GM19193 (cell line): ENCODE measurements around the gene RAB4B.
A peak's percentile ranks its signal among the peaks of the same experiment; 100 is the strongest.

Experiments used
- POLR2A ChIP-seq: IDR thresholded peaks from 4 replicates; pipeline ENCODE4 v1.6.1; 2011; ENCODE audit not compliant: insufficient read depth, insufficient read length; ENCODE audit errors: extremely low read depth

The RAB4B gene

DNA sequence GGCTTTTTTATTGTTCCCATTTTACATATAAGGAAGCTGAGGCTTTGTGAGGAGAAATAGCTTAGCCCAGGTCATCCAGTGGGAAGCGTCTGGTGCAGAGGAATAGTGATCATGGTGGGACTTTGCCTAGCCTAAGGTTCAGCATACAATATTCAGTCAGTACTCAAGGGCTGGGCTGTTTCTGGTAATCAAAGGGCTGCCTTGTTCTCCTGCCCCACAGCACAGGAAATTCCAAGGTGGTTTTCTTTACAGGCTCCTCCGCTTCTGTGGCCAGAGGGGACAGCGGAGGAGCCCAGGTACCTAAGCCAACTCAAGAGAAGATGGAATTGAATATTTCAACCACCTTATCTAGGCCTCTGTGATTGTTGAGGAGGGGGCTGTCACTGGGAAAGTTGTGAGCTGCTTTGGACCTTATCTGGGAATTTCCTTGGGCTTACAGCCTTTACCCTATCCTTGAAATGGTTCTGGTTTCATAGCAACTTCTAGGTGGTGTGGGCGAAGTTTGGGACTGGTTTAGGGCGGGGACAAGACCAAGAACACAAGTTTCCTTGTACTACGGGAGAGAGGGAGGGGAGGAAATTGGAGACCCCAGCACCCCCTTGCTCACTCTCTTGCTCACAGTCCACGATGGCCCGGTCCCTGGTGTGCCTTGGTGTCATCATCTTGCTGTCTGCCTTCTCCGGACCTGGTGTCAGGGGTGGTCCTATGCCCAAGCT, 3.0 kb upstream of the RAB4B start, which contains the start of gene MIA:
Gene MIA, plus strand, starts transcription at position 606 of the 716 bp plus-strand sequence. Its CDS starts 22 bp downstream, at position 628.
- no peak for TF ChIP-seq POLR2A

DNA sequence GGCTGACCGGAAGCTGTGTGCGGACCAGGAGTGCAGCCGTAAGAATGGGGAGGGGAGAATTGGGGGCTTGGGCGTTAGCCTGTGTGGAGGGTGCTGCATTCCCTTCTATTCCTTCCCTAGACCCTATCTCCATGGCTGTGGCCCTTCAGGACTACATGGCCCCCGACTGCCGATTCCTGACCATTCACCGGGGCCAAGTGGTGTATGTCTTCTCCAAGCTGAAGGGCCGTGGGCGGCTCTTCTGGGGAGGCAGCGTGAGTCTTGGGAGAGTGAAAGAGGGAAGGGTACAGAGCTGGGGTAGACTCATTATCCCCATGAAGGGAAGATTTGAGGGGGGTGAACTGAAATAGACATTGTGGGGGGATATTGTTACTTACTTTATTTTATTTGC, 2.4 kb upstream of the RAB4B start:
- no peak for TF ChIP-seq POLR2A

DNA sequence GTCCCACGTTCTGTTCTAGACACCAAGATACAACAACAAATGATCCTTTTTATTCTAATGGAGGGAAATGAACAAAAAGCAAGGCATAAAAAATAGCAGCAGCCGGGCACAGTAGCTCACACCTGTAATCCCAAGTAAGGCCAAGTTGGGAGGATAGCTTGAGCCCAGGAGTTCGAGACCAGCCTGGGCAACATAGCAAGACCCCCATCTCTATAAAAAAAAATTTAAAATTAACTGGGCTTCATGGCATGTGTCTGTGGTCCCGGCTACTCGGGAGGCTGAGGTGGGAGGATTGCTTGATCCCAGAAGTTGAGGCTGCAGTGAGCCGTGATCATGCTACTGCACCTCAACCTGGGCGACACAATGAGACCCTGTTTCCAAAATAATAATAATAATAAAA, 1.7 kb upstream of the RAB4B start:
- TF ChIP-seq POLR2A, result no peak

DNA sequence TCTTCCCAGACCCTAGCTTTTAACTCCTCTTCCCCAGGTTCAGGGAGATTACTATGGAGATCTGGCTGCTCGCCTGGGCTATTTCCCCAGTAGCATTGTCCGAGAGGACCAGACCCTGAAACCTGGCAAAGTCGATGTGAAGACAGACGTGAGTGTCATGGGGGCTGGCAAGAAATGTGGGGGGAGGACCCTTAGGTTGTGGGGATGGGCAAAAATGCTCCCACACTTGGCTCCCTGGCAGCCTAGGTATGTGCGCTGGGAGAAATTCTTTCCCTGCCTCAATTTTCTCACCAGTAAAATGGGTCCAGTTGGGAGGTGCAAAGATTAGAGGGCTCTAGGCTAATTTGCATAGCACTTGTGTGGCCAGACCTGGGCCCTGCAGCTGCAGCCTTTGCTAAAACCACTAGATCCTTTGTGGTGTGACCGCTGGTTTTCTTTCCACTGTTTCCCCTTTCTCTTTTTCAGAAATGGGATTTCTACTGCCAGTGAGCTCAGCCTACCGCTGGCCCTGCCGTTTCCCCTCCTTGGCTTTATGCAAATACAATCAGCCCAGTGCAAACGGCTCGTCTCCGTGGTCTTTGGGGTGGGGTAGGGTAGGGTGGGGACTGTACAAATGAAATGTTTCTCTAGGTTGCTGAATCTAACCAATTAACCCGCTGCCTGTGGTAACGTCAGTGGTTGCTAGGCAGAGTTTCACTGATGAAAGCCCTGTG, 959 bp upstream of the RAB4B start:
- no peak for TF ChIP-seq POLR2A

DNA sequence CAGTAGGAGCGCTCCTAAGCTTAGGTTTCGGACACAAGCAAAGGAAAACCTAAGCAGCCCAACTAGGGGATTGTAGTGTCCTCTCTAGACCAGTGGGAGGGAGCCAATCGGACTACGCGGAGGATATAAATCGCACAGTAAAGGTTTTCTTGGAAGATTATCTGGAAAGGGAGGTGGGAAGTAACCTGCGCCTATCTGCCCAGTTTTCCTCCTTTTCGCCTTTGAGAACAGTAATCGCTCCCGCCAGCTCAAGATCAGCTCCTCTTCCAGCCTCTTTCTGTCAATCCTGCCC, 456 bp upstream of the RAB4B start:
- peak; percentile 71 for TF ChIP-seq POLR2A

DNA sequence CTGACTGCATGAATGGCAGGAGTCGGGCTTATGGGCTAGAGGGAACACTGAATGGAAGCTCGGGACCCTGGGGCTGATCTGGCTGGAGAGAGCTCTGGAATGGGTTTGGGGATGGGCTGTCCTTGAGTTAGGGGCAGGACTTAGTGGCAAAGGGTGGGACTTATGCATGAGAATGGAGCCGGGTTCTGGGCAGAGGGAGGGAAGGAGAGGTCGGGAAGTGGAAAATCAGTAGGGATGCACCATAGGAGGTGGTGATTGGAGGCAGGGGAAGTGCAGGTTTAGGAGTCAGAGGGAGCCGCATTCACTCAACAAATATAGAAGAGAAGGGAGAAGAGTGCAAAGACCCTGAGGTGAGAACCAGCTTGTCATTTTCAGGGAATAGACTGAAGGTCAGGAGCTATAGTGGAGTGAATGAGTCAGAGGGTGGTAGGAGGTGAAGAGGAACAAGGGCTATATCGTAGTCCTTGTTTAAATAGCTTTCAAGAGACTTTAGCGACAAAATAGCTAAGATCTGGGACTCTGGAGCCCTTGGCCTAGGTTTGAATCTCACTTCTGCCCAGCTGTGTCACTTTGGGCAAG, 748 bp downstream of the RAB4B start:
- TF ChIP-seq POLR2A, result no peak

DNA sequence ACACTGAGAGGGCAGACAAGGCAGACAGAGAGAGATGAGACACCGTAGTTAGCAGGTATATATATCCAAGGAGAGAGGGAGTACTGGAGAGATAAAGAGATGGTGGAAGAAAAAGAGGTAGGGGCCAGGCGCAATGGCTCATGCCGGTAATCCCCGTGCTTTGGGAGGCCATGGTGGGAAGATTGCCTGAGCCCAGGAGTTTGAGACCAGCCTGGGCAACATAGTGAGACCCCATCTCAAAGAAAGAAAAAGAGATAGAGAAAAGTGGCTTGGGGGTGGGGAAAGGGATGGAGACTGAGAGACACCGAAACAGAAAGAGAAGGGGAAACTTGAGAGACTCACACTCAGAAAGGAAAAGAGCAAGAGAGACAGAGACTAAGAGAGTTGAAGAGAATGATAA, 2.5 kb downstream of the RAB4B start:
- no peak for TF ChIP-seq POLR2A

DNA sequence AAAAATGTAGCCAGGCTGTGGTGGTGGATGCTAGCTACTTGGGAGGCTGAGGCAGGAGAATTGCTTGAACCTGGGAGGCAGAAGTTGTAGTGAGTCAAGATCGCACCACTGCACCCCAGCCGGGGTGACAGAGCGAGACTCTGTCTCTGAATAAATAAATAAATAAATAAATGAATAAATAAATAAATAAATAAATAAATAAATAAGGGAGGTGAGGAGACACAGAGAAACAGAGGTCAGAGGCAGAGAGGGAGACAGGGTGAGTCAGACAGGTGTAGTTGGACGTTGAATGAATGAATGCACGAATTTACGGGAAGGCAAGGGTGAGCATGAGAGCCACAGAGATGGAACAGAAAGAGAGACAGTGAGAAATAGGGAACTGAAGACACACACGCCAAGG, 3.1 kb downstream of the RAB4B start:
- no peak for TF ChIP-seq POLR2A

DNA sequence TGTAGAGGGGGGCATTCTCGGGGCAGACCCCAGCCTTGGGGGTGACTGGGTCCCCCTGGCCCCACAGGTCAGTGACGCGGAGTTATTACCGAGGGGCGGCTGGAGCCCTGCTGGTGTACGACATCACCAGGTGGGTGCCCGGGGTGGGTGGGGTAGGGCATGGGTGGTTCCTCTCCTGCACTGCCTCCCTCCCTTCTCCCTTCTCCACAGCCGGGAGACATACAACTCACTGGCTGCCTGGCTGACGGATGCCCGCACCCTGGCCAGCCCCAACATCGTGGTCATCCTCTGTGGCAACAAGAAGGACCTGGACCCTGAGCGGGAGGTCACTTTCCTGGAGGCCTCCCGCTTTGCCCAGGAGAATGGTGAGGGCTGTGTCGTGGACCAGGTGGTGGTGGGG, 5.7 kb downstream of the RAB4B start:
- TF ChIP-seq POLR2A, result no peak

DNA sequence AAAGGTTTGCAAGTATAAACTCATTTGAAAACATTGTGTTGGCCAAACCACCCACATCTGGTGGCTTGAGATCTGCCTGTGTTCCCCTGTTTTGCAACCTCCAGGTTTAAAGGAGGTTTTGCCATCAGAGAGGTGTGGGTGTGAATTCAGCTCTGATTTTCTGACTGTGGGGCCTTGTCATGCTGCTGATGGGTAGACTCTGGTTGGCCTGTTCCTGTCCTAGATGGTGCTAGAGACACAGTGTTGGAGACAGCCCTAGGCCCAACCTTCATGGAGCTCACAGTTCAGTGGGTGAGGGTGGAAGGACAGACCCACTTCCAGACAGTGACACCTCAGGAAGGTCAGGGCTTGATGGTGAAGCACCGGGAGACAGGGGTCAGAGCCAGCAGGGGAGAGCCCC, 7.5 kb downstream of the RAB4B start:
- no peak for TF ChIP-seq POLR2A

DNA sequence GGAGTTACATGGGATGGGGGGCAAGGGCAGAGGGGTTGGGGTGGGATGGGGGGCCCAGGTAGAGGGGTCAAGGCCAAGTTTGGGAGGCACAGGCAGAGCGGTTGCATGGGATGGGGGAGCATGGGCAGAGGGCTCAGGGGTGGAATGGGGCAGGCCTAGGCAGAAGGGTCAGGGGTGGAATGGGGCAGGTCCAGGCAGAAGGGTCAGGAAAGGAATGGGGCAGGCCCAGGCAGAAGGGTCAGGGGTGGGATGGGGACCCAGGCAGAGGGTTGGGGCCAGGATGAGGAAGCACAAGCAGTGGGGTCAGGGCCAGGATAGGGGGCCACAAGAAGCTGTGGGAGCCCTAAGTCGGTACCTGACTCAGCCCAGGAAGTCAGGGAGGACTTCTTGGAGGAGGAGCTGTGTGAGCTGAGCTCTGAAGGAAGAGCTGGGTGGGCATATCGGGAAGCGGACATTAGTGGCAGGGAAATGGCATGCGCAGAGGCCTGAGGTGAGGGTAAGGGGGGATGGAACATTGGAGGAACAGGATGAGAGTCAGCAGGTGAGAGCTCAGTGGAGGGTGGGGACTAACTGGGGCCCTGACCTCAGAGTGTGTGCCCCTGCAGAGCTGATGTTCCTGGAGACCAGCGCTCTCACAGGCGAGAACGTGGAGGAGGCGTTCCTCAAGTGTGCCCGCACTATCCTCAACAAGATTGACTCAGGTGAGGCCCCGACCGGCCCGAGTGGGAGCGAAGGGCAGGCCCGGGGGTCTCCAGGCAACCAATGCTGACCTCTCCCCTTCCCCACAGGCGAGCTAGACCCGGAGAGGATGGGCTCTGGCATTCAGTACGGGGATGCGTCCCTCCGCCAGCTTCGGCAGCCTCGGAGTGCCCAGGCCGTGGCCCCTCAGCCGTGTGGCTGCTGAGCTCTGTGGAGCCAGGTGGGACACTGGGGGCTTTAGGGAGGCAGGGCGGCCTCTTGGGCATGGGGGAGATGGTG, 8.3 kb downstream of the RAB4B start:
- no peak for TF ChIP-seq POLR2A

DNA sequence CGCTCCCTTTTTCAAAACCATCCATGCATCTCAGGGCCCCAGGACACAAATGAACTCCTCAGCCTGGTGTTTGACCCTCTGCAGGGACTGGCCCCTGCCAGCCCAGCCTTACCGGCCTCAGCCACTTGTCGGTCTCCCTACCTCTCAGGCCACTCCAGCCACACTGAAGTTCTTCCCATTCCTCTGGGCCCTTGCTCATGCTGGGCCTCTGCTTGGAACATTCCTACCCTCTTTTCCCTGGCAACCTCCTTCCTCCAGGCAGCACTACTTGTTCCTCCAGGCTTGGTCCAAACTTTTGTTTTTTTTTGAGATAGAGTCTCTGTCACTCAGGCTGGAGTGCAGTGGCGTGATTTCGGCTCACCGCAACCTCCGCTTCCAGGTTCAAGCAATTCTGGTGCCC, 13.3 kb downstream of the RAB4B start:
- no peak for TF ChIP-seq POLR2A

DNA sequence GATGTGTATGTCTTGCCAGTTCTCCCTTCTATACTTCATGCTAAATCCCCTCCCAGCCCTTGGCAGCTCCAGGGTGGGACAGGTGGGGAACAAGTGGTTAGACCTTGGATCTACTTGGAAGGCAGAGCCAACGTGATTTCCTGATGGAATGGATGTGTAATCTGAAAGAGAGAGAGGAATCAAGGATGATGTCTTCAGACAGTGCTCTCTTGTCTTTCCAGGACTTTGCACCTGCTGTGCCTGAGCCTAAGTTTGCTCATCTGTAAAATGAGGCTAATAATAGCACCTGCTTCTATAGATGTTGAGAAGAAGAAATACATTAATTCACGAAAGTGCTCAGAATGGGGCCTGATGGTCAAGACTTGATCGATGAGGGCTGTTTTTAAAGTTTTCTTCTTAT, 13.9 kb downstream of the RAB4B start:
- no peak for TF ChIP-seq POLR2A

DNA sequence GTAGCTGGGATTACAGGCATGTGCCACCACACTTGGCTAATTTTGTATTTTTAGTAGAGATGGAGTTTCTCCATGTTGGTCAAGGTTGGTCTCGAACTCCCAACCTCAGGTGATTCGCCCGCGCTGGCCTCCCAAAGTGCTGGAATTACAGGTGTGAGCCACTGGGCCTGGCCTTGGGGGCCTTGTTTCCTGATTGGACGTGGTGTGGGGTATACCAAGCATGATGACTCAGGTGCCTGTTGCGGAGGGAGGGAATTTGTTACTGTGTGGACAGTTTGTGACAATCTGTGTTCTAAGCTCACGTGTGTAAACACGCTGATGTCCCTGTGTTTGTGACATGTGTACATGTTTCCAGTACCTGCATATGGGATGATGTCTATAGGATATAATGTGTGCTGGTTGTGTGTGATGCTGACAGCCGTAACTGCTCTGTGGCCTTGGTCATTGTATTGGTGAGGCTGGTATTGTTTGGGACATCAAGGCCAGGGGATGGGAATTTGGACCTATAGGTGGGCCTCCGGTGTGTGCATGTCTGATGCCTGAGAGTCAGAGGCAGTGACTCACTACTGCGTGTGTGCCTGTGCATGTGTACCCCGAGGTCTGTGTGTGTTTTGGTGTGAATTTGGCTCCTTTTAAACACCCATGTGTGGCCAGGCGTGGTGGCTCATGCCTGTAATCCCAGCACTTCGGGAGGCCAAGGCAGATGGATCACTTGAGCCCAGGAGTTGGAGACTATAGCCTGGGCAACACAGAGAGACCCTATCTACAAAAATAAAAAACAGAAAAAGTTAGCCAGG, 19.3 kb downstream of the RAB4B start:
- TF ChIP-seq POLR2A, result no peak
